Neural cell (in vitro differentiated cells): Measurements from ENCODE around the gene FRMD4A. TPM values are rescaled to one million over a fixed set of nuclear protein-coding genes. Genes with fewer than 3 reads are reported as not detected.

Experiments used
- H2AFZ ChIP-seq: fragments of 200-600, 300-800 bp; sonication (generic), shearing (Covaris generic); 2 replicates; pipeline ENCODE4 v1.6.0; 2014; ENCODE audit warnings: low read depth, mild to moderate bottlenecking, antibody characterized with exemption, low read length, moderate library complexity
- H3F3A ChIP-seq: fragments of 200-600 bp; shearing (Covaris generic); 2 replicates; pipeline ENCODE4 v1.6.1; 2016; ENCODE audit warnings: mild to moderate bottlenecking, moderate library complexity, mixed read lengths, antibody characterized with exemption, low read length; ENCODE audit not compliant: insufficient read depth, poor library complexity, severe bottlenecking
- H3K27ac ChIP-seq: fragments of 200-600, 300-800 bp; sonication (generic), shearing (Covaris generic); 2 replicates; pipeline ENCODE4 v1.5.1; 2014; ENCODE audit warnings: mild to moderate bottlenecking, low read length, moderate library complexity
- H3K27me3 ChIP-seq: fragments of 300-800, 200-600 bp; sonication (generic), shearing (Covaris generic); 2 replicates; pipeline ENCODE4 v1.6.0; 2014; ENCODE audit warnings: mild to moderate bottlenecking, low read depth, low read length, moderate library complexity; ENCODE audit not compliant: insufficient read depth
- H3K36me3 ChIP-seq: fragments of 300-800, 200-600 bp; sonication (generic), shearing (Covaris generic); 2 replicates; pipeline ENCODE4 v1.5.1; 2014; ENCODE audit warnings: mild to moderate bottlenecking, antibody characterized with exemption, low read length, moderate library complexity; ENCODE audit not compliant: insufficient read depth
- H3K4me2 ChIP-seq: fragments of 300-800, 200-600 bp; sonication (generic), shearing (Covaris generic); 2 replicates; pipeline ENCODE4 v1.6.0; 2014; ENCODE audit warnings: mild to moderate bottlenecking, low read length
- H3K4me3 ChIP-seq: fragments of 300-800, 200-600 bp; sonication (generic), shearing (Covaris generic); 2 replicates; pipeline ENCODE4 v1.5.1; 2014; ENCODE audit warnings: mild to moderate bottlenecking, low read length, moderate library complexity
- H3K79me2 ChIP-seq: fragments of 200-600 bp; shearing (Covaris generic); replicated peaks from 2 replicates; pipeline ENCODE4 v1.6.0; 2014; ENCODE audit warnings: mild to moderate bottlenecking, low read length, moderate library complexity; ENCODE audit not compliant: insufficient read depth
- H3K9ac ChIP-seq: fragments of 300-800, 200-600 bp; sonication (generic), shearing (Covaris generic); 2 replicates; pipeline ENCODE4 v1.6.1; 2016; ENCODE audit warnings: mild to moderate bottlenecking, low read length, mixed read lengths
- H3K9me2 ChIP-seq: fragments of 200-600 bp; shearing (Covaris generic); 2 replicates; pipeline ENCODE4 v1.6.1; 2016; ENCODE audit warnings: mild to moderate bottlenecking, low read length, mixed read lengths; ENCODE audit not compliant: insufficient read depth
- H3K9me3 ChIP-seq: fragments of 200-600, 300-800 bp; sonication (generic), shearing (Covaris generic); 2 replicates; pipeline ENCODE4 v1.6.1; 2016; ENCODE audit warnings: mild to moderate bottlenecking, mixed run types, low read length, moderate library complexity, mixed read lengths
- H4K20me1 ChIP-seq: fragments of 200-600 bp; shearing (Covaris generic); 2 replicates; pipeline ENCODE4 v1.6.1; 2016; ENCODE audit warnings: mild to moderate bottlenecking, mixed run types; ENCODE audit not compliant: insufficient read depth
- EP300 ChIP-seq: fragments of 450-650 bp; conservative IDR thresholded peaks from 2 replicates; pipeline ENCODE4 v1.6.1; 2014; ENCODE audit warnings: antibody characterized with exemption, mild to moderate bottlenecking, moderate library complexity; ENCODE audit not compliant: poor library complexity, severe bottlenecking
- EZH2 ChIP-seq: fragments of 200-600, 300-800 bp; shearing (Covaris generic), sonication (generic); IDR thresholded peaks from 2 replicates; pipeline ENCODE4 v1.6.1; 2014; ENCODE audit warnings: antibody characterized with exemption, low read length, borderline replicate concordance, mild to moderate bottlenecking; ENCODE audit not compliant: insufficient read depth, poor library complexity, severe bottlenecking
- MXI1 ChIP-seq: fragments of 450-650 bp; conservative IDR thresholded peaks from 2 replicates; pipeline ENCODE4 v1.6.1; 2014; ENCODE audit warnings: antibody characterized with exemption, mild to moderate bottlenecking; ENCODE audit not compliant: poor library complexity, severe bottlenecking
- POLR2AphosphoS5 ChIP-seq: IDR thresholded peaks from 2 replicates; pipeline ENCODE4 v1.6.1; 2012
- RAD21 ChIP-seq: fragments of 450-650 bp; conservative IDR thresholded peaks from 2 replicates; pipeline ENCODE4 v1.6.1; 2014; ENCODE audit warnings: antibody characterized with exemption, mild to moderate bottlenecking, moderate library complexity
- SMC3 ChIP-seq: fragments of 450-650 bp; conservative IDR thresholded peaks from 2 replicates; pipeline ENCODE4 v1.6.1; 2014; ENCODE audit warnings: antibody characterized with exemption, mild to moderate bottlenecking, moderate library complexity; ENCODE audit not compliant: poor library complexity
- TAF1 ChIP-seq: IDR thresholded peaks from 2 replicates; pipeline ENCODE4 v1.6.1; 2012; ENCODE audit warnings: low read depth
- polyA plus RNA-seq: library from polyadenylated mRNA; depleted of rRNA; stranded (reverse); fragments of >200 nt; gene quantifications from 2 replicates; pipeline ENCODE4 v1.2.3, GENCODE V29; 2014
- TF ChIP-seq, protein P1 (sequence below): IDR thresholded peaks from 2 replicates; pipeline ENCODE4 v1.6.1; 2012; ENCODE audit warnings: borderline replicate concordance
- TF ChIP-seq, protein P2 (sequence below): fragments of 450-650 bp; IDR thresholded peaks from 2 replicates; pipeline ENCODE4 v1.5.1; 2014; ENCODE audit warnings: antibody characterized with exemption, mild to moderate bottlenecking, moderate library complexity; ENCODE audit not compliant: poor library complexity, severe bottlenecking

Gene FRMD4A
- polyA plus RNA-seq, 1 donor from 2014 or later, result 36.5 TPM

DNA sequence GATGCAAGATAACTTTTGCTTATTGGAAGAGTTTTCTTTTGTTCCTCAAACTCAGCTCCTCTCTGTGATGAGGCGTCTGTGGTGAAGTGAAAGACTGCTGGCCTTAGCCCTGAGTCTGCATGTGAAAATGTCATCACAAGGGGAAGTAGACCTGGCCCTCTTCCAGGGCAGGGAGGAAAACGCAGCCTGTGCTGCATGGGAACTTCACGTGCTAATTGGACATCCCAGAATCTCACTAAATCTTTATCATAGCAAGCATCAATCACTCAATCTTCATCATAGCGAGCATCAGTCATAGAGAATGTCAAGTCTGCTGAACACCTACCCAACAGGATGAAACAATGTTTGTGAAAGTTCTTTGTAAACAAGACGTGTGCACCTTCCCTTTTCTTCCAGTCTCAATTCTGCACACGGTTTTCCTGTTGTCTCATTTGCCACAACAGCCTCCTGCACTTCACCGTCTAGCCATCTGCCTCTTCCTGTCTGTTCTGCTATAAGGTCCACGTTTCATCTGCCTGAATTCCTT lies 314.6 kb downstream of the FRMD4A start:
- Histone ChIP-seq H4K20me1 (no peaks in the 10 kb centered on the region), H3K9ac (no peak overlapping the region), H2AFZ (no peak overlapping the region), H3F3A (no peaks in the 10 kb centered on the region), H3K4me2 (no peak overlapping the region), H3K36me3 (no peaks in the 10 kb centered on the region), H3K79me2 (no peaks in the 10 kb centered on the region), H3K27me3 (no peaks in the 10 kb centered on the region), H3K27ac (no peak overlapping the region), H3K4me3 (no peak overlapping the region), H3K9me3 (no peaks in the 10 kb centered on the region), H3K9me2 (no peaks in the 10 kb centered on the region)
- TF ChIP-seq MXI1 (no peak), TAF1 (no peak), EP300 (no peak), RAD21 (no peak), POLR2AphosphoS5 (no peak)
- TF ChIP-seq, protein P1, sequence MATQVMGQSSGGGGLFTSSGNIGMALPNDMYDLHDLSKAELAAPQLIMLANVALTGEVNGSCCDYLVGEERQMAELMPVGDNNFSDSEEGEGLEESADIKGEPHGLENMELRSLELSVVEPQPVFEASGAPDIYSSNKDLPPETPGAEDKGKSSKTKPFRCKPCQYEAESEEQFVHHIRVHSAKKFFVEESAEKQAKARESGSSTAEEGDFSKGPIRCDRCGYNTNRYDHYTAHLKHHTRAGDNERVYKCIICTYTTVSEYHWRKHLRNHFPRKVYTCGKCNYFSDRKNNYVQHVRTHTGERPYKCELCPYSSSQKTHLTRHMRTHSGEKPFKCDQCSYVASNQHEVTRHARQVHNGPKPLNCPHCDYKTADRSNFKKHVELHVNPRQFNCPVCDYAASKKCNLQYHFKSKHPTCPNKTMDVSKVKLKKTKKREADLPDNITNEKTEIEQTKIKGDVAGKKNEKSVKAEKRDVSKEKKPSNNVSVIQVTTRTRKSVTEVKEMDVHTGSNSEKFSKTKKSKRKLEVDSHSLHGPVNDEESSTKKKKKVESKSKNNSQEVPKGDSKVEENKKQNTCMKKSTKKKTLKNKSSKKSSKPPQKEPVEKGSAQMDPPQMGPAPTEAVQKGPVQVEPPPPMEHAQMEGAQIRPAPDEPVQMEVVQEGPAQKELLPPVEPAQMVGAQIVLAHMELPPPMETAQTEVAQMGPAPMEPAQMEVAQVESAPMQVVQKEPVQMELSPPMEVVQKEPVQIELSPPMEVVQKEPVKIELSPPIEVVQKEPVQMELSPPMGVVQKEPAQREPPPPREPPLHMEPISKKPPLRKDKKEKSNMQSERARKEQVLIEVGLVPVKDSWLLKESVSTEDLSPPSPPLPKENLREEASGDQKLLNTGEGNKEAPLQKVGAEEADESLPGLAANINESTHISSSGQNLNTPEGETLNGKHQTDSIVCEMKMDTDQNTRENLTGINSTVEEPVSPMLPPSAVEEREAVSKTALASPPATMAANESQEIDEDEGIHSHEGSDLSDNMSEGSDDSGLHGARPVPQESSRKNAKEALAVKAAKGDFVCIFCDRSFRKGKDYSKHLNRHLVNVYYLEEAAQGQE, result no peak
- TF ChIP-seq, protein P2, sequence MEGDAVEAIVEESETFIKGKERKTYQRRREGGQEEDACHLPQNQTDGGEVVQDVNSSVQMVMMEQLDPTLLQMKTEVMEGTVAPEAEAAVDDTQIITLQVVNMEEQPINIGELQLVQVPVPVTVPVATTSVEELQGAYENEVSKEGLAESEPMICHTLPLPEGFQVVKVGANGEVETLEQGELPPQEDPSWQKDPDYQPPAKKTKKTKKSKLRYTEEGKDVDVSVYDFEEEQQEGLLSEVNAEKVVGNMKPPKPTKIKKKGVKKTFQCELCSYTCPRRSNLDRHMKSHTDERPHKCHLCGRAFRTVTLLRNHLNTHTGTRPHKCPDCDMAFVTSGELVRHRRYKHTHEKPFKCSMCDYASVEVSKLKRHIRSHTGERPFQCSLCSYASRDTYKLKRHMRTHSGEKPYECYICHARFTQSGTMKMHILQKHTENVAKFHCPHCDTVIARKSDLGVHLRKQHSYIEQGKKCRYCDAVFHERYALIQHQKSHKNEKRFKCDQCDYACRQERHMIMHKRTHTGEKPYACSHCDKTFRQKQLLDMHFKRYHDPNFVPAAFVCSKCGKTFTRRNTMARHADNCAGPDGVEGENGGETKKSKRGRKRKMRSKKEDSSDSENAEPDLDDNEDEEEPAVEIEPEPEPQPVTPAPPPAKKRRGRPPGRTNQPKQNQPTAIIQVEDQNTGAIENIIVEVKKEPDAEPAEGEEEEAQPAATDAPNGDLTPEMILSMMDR, result no peak

DNA sequence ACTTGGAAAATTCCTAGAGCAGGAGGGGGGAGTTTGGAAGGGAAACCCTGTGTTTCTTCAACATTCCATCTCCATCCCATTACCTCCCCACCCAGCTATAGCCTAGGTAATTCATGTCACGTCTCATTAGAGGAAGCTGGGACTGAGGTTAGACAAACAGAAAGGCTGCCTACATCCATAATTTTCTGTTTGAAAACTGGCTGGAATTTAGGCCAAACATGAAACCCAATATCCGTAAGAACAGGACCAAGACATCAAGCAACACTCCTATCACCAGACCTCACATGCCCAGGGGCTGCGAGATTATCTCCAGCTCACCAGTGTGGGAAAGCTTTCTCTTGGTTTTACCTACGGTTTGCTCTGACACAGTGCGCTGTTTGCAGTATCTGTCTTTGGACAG lies 316.3 kb downstream of the FRMD4A start:
- no peaks in the 10 kb centered on the region for H4K20me1 ChIP-seq
- TF ChIP-seq EP300 (no peak), TAF1 (no peak), RAD21 (no peak)
- H3K4me2 ChIP-seq, result no peak overlapping the region
- H3K27me3 ChIP-seq, result no peaks in the 10 kb centered on the region
- H2AFZ ChIP-seq, result no peak overlapping the region
- H3K27ac ChIP-seq, result no peak overlapping the region
- no peaks in the 10 kb centered on the region for H3K79me2 ChIP-seq
- no peaks in the 10 kb centered on the region for H3K9me3 ChIP-seq
- H3K9ac ChIP-seq, result no peak overlapping the region
- no peak overlapping the region for H3K4me3 ChIP-seq
- no peaks in the 10 kb centered on the region for H3K9me2 ChIP-seq
- H3F3A ChIP-seq, result no peaks in the 10 kb centered on the region
- no peaks in the 10 kb centered on the region for H3K36me3 ChIP-seq

DNA sequence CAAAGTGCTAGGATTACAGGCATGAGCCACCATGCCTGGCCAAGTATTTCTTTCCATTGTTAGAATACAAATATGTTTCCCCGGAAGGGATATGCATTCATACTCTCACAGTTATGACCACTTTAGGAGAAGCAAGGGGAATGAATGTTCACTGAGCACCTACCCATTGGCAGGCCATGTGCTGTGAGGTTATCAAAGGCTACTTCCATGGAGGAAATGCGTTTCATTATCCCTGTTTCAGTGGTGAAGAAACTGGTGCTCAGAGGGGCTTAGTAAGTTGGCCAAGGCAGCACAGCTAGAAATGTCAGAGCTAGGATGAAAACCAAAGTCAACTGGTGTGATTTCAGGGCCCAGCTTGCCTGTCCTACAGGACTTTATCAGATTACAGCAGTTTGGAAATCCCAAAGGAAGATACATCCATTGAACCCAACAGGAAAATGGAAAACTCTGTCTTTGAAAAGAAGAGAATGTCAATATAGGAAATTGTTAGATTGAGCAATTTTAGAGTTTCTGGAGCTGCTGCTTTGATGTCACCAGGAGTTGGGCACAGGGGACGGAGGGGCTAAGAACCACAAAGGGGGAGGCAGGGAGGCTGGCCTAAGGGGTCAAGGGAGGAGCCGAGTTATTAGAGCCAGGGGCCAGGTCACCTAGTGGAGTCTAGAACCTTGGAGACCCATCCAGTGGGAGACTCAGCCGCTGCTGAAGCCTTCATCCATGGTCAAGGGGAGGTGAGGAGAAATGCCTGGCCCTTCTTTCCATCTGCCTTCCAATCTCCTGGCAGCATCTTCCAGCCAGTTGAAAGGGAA lies 319.8 kb downstream of the FRMD4A start:
- Histone ChIP-seq H3K9ac (no peak overlapping the region), H3K27ac (no peak overlapping the region), H3K9me3 (no peaks in the 10 kb centered on the region)
- TF ChIP-seq POLR2AphosphoS5 (no peak), TAF1 (no peak), RAD21 (no peak), MXI1 (no peak), SMC3 (no peak), EP300 (no peak), EZH2 (no peak)
- TF ChIP-seq, protein P2, result no peak

More for the DNA sequence above, 319.8 kb downstream of the FRMD4A start:
- Histone ChIP-seq H3K36me3 (no peaks in the 10 kb centered on the region), H3F3A (no peaks in the 10 kb centered on the region), H3K9me2 (no peaks in the 10 kb centered on the region), H3K4me2 (no peak overlapping the region), H3K79me2 (no peaks in the 10 kb centered on the region), H3K4me3 (no peak overlapping the region), H3K27me3 (no peaks in the 10 kb centered on the region), H4K20me1 (no peaks in the 10 kb centered on the region), H2AFZ (no peak overlapping the region)
